Neural cell (in vitro differentiated cells): Measurements from ENCODE around the gene MFSD8. TPM values are rescaled to one million over a fixed set of nuclear protein-coding genes. Genes with fewer than 3 reads are reported as not detected.

Source experiments
- H2AFZ ChIP-seq: fragments of 200-600, 300-800 bp; sonication (generic), shearing (Covaris generic); 2 replicates; pipeline ENCODE4 v1.6.0; 2014; ENCODE audit warnings: low read depth, mild to moderate bottlenecking, antibody characterized with exemption, low read length, moderate library complexity
- H3F3A ChIP-seq: fragments of 200-600 bp; shearing (Covaris generic); 2 replicates; pipeline ENCODE4 v1.6.1; 2016; ENCODE audit warnings: mild to moderate bottlenecking, moderate library complexity, mixed read lengths, antibody characterized with exemption, low read length; ENCODE audit not compliant: insufficient read depth, poor library complexity, severe bottlenecking
- H3K27ac ChIP-seq: fragments of 200-600, 300-800 bp; sonication (generic), shearing (Covaris generic); 2 replicates; pipeline ENCODE4 v1.5.1; 2014; ENCODE audit warnings: mild to moderate bottlenecking, low read length, moderate library complexity
- H3K27me3 ChIP-seq: fragments of 300-800, 200-600 bp; sonication (generic), shearing (Covaris generic); 2 replicates; pipeline ENCODE4 v1.6.0; 2014; ENCODE audit warnings: mild to moderate bottlenecking, low read depth, low read length, moderate library complexity; ENCODE audit not compliant: insufficient read depth
- H3K36me3 ChIP-seq: fragments of 300-800, 200-600 bp; sonication (generic), shearing (Covaris generic); 2 replicates; pipeline ENCODE4 v1.5.1; 2014; ENCODE audit warnings: mild to moderate bottlenecking, antibody characterized with exemption, low read length, moderate library complexity; ENCODE audit not compliant: insufficient read depth
- H3K4me2 ChIP-seq: fragments of 300-800, 200-600 bp; sonication (generic), shearing (Covaris generic); 2 replicates; pipeline ENCODE4 v1.6.0; 2014; ENCODE audit warnings: mild to moderate bottlenecking, low read length
- H3K4me3 ChIP-seq: fragments of 300-800, 200-600 bp; sonication (generic), shearing (Covaris generic); 2 replicates; pipeline ENCODE4 v1.5.1; 2014; ENCODE audit warnings: mild to moderate bottlenecking, low read length, moderate library complexity
- H3K79me2 ChIP-seq: fragments of 200-600 bp; shearing (Covaris generic); replicated peaks from 2 replicates; pipeline ENCODE4 v1.6.0; 2014; ENCODE audit warnings: mild to moderate bottlenecking, low read length, moderate library complexity; ENCODE audit not compliant: insufficient read depth
- H3K9ac ChIP-seq: fragments of 300-800, 200-600 bp; sonication (generic), shearing (Covaris generic); 2 replicates; pipeline ENCODE4 v1.6.1; 2016; ENCODE audit warnings: mild to moderate bottlenecking, low read length, mixed read lengths
- H3K9me2 ChIP-seq: fragments of 200-600 bp; shearing (Covaris generic); 2 replicates; pipeline ENCODE4 v1.6.1; 2016; ENCODE audit warnings: mild to moderate bottlenecking, low read length, mixed read lengths; ENCODE audit not compliant: insufficient read depth
- H3K9me3 ChIP-seq: fragments of 200-600, 300-800 bp; sonication (generic), shearing (Covaris generic); 2 replicates; pipeline ENCODE4 v1.6.1; 2016; ENCODE audit warnings: mild to moderate bottlenecking, mixed run types, low read length, moderate library complexity, mixed read lengths
- H4K20me1 ChIP-seq: fragments of 200-600 bp; shearing (Covaris generic); 2 replicates; pipeline ENCODE4 v1.6.1; 2016; ENCODE audit warnings: mild to moderate bottlenecking, mixed run types; ENCODE audit not compliant: insufficient read depth
- EP300 ChIP-seq: fragments of 450-650 bp; conservative IDR thresholded peaks from 2 replicates; pipeline ENCODE4 v1.6.1; 2014; ENCODE audit warnings: antibody characterized with exemption, mild to moderate bottlenecking, moderate library complexity; ENCODE audit not compliant: poor library complexity, severe bottlenecking
- EZH2 ChIP-seq: fragments of 200-600, 300-800 bp; shearing (Covaris generic), sonication (generic); IDR thresholded peaks from 2 replicates; pipeline ENCODE4 v1.6.1; 2014; ENCODE audit warnings: antibody characterized with exemption, low read length, borderline replicate concordance, mild to moderate bottlenecking; ENCODE audit not compliant: insufficient read depth, poor library complexity, severe bottlenecking
- MXI1 ChIP-seq: fragments of 450-650 bp; conservative IDR thresholded peaks from 2 replicates; pipeline ENCODE4 v1.6.1; 2014; ENCODE audit warnings: antibody characterized with exemption, mild to moderate bottlenecking; ENCODE audit not compliant: poor library complexity, severe bottlenecking
- POLR2AphosphoS5 ChIP-seq: IDR thresholded peaks from 2 replicates; pipeline ENCODE4 v1.6.1; 2012
- RAD21 ChIP-seq: fragments of 450-650 bp; conservative IDR thresholded peaks from 2 replicates; pipeline ENCODE4 v1.6.1; 2014; ENCODE audit warnings: antibody characterized with exemption, mild to moderate bottlenecking, moderate library complexity
- SMC3 ChIP-seq: fragments of 450-650 bp; conservative IDR thresholded peaks from 2 replicates; pipeline ENCODE4 v1.6.1; 2014; ENCODE audit warnings: antibody characterized with exemption, mild to moderate bottlenecking, moderate library complexity; ENCODE audit not compliant: poor library complexity
- TAF1 ChIP-seq: IDR thresholded peaks from 2 replicates; pipeline ENCODE4 v1.6.1; 2012; ENCODE audit warnings: low read depth
- polyA plus RNA-seq: library from polyadenylated mRNA; depleted of rRNA; stranded (reverse); fragments of >200 nt; gene quantifications from 2 replicates; pipeline ENCODE4 v1.2.3, GENCODE V29; 2014
- TF ChIP-seq, protein P1 (sequence below): IDR thresholded peaks from 2 replicates; pipeline ENCODE4 v1.6.1; 2012; ENCODE audit warnings: borderline replicate concordance
- TF ChIP-seq, protein P2 (sequence below): fragments of 450-650 bp; IDR thresholded peaks from 2 replicates; pipeline ENCODE4 v1.5.1; 2014; ENCODE audit warnings: antibody characterized with exemption, mild to moderate bottlenecking, moderate library complexity; ENCODE audit not compliant: poor library complexity, severe bottlenecking

MFSD8 gene
- polyA plus RNA-seq, 1 donor from 2014 or later = 92.9 TPM

DNA sequence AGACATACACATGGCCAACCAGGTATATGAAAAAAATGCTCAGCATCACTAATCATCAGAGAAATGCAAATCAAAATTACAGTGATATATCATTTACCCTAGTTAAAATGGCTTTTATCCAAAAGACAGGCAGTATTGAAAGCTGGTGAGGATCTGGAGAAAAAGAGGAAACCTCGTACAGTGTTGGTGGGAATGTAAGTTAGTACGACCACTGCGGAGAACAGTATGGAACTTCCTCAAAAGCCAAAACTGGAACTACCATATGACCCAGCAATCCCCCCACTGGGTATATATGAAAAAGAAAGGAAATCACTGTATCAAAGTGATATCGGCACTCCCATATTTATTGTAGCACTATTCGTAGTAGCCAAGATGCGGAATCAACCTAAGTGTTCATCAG is 23.7 kb upstream of the MFSD8 start:
- H3K27ac ChIP-seq = no peak overlapping the region
- H3K36me3 ChIP-seq = peaks cover 5% of the 10 kb centered on the region
- H2AFZ ChIP-seq = no peak overlapping the region
- no peak overlapping the region for H3K4me2 ChIP-seq
- H3K9ac ChIP-seq = no peak overlapping the region
- no peaks in the 10 kb centered on the region for H3K79me2 ChIP-seq
- no peaks in the 10 kb centered on the region for H3K9me2 ChIP-seq
- H3F3A ChIP-seq = no peaks in the 10 kb centered on the region
- no peak overlapping the region for H3K4me3 ChIP-seq
- H3K9me3 ChIP-seq = no peaks in the 10 kb centered on the region
- H3K27me3 ChIP-seq = no peaks in the 10 kb centered on the region
- no peaks in the 10 kb centered on the region for H4K20me1 ChIP-seq
- TF ChIP-seq RAD21 (no peak), EP300 (no peak), POLR2AphosphoS5 (no peak)
- TF ChIP-seq, protein P1, sequence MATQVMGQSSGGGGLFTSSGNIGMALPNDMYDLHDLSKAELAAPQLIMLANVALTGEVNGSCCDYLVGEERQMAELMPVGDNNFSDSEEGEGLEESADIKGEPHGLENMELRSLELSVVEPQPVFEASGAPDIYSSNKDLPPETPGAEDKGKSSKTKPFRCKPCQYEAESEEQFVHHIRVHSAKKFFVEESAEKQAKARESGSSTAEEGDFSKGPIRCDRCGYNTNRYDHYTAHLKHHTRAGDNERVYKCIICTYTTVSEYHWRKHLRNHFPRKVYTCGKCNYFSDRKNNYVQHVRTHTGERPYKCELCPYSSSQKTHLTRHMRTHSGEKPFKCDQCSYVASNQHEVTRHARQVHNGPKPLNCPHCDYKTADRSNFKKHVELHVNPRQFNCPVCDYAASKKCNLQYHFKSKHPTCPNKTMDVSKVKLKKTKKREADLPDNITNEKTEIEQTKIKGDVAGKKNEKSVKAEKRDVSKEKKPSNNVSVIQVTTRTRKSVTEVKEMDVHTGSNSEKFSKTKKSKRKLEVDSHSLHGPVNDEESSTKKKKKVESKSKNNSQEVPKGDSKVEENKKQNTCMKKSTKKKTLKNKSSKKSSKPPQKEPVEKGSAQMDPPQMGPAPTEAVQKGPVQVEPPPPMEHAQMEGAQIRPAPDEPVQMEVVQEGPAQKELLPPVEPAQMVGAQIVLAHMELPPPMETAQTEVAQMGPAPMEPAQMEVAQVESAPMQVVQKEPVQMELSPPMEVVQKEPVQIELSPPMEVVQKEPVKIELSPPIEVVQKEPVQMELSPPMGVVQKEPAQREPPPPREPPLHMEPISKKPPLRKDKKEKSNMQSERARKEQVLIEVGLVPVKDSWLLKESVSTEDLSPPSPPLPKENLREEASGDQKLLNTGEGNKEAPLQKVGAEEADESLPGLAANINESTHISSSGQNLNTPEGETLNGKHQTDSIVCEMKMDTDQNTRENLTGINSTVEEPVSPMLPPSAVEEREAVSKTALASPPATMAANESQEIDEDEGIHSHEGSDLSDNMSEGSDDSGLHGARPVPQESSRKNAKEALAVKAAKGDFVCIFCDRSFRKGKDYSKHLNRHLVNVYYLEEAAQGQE = no peak

DNA sequence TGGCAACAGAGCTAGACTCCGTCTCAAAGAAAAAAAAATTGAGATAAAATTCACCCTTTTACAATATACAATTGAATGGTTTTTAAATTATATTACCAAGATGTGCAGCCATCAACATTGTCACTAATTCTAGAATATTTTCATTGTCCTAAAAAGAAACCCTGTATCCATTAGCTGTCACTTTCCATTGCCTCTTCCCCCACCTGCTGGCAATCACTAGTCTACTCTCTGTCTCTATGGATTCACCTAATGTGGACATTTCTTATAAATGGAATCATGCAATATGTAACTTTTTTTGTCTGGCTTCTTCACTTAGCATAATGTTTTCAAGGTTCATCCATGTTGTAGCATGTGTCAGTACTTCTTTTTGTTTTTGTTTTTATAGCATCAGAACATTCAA is 21.0 kb upstream of the MFSD8 start:
- no peaks in the 10 kb centered on the region for H3K9me2 ChIP-seq
- peaks cover 5% of the 10 kb centered on the region for H3K36me3 ChIP-seq
- H2AFZ ChIP-seq = no peak overlapping the region
- no peaks in the 10 kb centered on the region for H3K9me3 ChIP-seq
- no peaks in the 10 kb centered on the region for H3F3A ChIP-seq
- no peak overlapping the region for H3K27ac ChIP-seq
- no peak overlapping the region for H3K4me3 ChIP-seq
- no peak overlapping the region for H3K4me2 ChIP-seq
- H3K27me3 ChIP-seq = no peaks in the 10 kb centered on the region
- no peaks in the 10 kb centered on the region for H4K20me1 ChIP-seq
- no peak overlapping the region for H3K9ac ChIP-seq
- TF ChIP-seq EZH2 (no peak), SMC3 (no peak), POLR2AphosphoS5 (no peak), EP300 (no peak), MXI1 (no peak), RAD21 (no peak), TAF1 (no peak)
- TF ChIP-seq, protein P2, sequence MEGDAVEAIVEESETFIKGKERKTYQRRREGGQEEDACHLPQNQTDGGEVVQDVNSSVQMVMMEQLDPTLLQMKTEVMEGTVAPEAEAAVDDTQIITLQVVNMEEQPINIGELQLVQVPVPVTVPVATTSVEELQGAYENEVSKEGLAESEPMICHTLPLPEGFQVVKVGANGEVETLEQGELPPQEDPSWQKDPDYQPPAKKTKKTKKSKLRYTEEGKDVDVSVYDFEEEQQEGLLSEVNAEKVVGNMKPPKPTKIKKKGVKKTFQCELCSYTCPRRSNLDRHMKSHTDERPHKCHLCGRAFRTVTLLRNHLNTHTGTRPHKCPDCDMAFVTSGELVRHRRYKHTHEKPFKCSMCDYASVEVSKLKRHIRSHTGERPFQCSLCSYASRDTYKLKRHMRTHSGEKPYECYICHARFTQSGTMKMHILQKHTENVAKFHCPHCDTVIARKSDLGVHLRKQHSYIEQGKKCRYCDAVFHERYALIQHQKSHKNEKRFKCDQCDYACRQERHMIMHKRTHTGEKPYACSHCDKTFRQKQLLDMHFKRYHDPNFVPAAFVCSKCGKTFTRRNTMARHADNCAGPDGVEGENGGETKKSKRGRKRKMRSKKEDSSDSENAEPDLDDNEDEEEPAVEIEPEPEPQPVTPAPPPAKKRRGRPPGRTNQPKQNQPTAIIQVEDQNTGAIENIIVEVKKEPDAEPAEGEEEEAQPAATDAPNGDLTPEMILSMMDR = no peak
- TF ChIP-seq, protein P1 = no peak
- H3K79me2 ChIP-seq = no peaks in the 10 kb centered on the region
